Activated CD4-positive, alpha-beta T cell treated with anti-CD3 and anti-CD28 coated beads, Interleukin-2, Interleukin-6, amounts not matched to agents 100 ng/mL and 50 ng/mL, durations not matched to agents 16 hours and 8 hours (primary cell): ENCODE measurements around the gene TULP1.

Source experiments
- DNase-seq: peaks from one replicate; pipeline ENCODE4 v3.0.0-alpha.2; 2020

The TULP1 gene

GRCh38 chr6:35481226-35481625 is 31.5 kb downstream of the TULP1 start:
- DNase-seq, result no peak

GRCh38 chr6:35480176-35480575 is 32.5 kb downstream of the TULP1 start:
- no peak for DNase-seq

GRCh38 chr6:35478259-35478658 is 34.4 kb downstream of the TULP1 start:
- no peak for DNase-seq

DNA sequence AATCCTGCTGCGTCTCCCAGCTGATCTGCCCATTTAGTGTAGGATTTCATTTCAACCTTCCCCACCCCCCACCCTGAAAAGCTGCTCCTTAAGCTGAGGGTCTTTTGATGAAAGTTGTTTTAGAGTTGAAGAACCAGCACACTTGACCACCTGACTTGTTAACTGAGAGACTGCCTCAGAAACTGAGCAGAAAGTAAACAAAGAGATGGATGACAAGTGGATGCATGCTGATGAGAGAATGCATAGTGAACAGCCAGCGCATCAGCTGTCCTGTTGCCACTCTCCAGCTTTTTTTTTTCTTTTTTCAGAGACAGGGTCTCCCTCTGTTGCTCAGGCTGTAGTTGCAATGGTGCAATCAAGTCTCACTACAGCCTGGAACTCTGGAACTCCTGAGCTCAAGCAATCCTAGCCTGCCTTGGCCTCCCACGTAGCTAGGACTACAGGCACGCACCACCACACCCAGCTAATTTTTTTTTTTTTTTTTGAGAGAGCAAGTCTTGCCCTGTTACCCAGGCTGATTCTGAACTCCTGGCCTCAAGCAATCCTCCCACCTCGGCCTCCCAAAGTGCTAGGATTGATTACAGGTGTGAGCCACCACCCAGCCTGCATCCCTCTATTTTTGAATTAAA is 35.0 kb downstream of the TULP1 start:
- no peak for DNase-seq

DNA sequence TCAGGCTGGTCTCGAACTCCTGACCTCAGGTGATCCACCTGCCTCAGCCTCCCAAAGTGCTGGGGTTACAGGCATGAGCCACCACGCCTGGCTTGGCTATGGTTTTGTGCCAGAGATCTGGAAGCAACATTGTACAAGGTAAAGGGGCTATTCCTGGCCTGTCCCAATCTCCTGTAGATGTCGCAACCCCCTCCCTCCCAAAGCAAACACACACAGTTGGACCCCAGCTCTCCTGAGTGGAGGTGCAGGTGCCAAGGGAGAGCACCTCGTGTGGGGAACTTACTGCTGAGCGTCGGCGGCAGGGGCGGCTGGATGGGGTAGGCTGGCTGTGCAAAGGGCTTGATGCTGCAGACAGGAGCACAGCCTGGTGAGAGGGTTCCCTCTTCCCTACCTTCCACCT is 35.7 kb downstream of the TULP1 start:
- DNase-seq, result no peak

DNA sequence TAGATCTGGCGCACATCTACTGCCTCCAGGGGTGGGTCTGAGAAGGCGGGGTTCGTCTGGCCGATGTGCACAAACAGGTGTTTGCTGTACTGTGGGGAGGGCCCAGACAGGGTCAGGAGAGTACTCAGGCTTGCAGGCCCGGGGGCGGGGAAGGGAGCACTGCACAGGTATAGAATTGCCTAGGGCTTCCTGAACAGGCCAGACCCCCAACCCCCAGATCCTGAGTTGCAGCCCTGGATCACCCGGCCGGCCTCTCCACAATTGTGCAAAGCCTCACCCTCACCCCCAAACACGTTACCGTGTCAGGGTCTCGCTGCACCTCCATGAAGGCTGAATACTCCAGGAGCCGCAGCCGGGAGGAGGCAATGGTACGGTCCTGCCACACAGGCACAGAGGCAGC is 36.7 kb downstream of the TULP1 start:
- no peak for DNase-seq

GRCh38 chr6:35475573-35475972 is 37.1 kb downstream of the TULP1 start:
- DNase-seq, result no peak

- DNase-seq, result peak; percentile 22
These were observed 37.6 kb downstream of the TULP1 start for GRCh38 chr6:35474942-35475570.

GRCh38 chr6:35474131-35474941 is 38.4 kb downstream of the TULP1 start:
- peak; percentile 49 for DNase-seq

DNA sequence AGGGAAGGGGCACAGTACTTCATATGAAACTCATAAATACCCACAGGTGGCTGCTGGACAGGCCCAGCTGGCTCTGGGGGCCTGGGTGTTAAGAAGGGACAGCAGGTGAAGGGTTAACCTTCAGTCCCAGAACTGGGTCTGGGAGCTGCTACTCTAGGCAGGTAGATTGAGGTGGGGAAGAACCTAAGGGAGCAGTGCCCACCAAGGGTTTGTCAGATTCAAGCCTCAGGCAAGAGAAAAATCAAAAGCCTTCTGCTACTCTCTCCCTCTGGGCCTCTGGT is 38.9 kb downstream of the TULP1 start:
- no peak for DNase-seq

DNA sequence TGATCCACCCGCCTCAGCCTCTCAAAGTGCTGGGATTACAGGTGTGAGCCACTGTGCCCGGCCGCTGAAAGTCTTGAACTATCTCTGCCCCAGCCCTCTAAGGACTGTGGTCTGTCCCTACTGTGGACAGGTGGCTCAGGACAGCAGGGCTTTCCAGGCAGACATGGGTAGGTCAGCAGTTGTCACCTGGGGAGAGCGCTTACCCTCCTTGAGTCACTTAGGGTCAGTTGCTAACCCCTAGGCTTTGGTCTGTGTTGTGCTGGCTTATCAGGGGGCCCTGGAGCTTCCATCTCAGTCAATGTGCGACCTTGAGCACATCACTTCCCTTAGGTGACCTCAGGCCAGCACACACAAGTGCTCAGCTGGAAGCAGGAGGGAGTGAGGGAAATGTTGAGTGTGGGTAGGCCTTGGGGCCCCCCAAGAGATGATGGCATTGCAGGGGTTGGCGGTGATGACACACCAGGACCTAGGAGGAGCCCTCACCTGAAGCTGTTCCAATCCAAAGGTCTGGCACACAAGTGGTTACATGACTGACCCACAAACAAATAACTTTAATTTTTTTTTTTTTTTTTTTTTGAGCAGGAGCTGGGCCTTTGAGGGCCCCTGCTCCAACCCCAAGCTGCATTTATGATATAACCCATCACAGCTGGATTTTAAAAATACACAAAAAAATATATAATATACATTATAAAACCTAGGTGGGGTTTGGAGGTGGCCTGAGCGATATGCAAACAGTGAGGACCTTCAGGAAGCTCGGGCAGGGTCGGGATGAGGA is 39.4 kb downstream of the TULP1 start:
- DNase-seq, result peak; percentile 49

- no peak for DNase-seq
These were observed 40.8 kb downstream of the TULP1 start for GRCh38 chr6:35471836-35472345.

- peak; percentile 36 for DNase-seq
These were observed 42.0 kb downstream of the TULP1 start for GRCh38 chr6:35470663-35471120.

DNA sequence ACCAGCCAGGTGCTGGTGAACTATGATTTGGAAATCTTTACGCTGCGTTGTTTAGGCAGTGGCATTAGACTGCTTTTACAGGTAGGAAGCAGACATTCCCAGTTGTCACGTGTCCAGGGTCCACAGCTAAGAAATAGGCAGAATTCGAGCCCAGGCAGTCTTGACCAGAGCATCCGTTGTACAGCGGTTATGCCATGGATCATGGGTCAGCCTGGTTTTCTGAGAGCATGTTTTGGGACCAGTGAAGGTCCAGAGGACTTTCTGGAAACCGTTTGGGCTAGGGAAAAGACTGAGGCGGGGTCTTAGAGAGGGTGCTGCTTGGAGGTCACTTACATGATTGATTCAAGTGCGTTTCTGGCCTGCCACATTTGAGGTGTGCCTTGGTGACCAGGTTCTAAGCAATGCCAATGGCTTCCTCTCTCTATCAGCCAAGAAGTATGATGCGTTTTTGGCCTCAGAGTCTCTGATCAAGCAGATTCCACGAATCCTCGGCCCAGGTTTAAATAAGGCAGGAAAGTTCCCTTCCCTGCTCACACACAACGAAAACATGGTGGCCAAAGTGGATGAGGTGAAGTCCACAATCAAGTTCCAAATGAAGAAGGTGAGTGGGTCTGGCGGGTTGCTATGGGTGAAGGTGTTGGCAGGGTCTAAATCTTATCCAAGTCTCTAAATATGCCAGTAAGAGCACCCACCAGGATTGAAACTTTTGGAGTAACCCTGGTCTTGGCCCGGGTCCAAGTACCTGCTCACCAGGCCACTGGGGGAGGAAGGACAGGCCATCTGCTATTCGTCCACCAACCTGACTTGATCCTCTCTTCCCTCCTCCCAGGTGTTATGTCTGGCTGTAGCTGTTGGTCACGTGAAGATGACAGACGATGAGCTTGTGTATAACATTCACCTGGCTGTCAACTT is 42.7 kb downstream of the TULP1 start:
- peak; percentile 47 for DNase-seq

GRCh38 chr6:35468980-35469750 is 43.5 kb downstream of the TULP1 start:
- DNase-seq, result peak; percentile 18

DNA sequence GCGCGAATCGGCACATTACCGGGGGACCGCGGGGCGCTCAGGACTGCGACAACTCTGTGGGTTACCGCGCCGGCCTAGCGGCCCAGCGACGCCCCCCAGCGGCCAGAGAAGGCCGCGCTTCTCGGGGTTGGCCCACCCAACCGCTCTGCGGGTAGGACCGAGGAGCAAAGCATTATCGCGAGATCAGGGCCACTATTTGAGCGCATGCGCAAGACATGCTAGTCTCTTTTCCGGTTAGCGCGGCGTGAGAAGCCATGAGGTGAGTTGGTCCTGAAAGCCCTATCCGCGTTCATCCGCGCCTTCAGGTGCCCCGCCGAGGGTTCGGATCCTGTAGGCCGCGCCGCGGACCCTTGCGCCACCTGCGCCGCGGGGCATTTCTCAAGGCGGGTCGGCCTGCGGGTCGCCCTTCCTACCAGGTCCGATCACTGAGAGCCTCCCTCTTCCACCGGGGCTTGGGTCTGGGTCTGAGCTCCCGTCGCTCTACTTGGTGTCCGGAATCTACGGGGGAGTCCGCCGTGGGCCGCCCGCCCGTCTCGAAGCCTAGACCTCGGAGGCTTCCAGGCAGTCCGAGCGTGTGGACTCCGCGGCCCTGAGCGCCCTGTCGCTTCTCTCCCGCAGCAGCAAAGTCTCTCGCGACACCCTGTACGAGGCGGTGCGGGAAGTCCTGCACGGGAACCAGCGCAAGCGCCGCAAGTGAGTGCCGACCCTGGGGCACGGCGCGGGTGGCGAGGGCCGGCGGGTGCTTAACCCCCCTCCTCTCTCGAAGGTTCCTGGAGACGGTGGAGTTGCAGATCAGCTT is 44.3 kb downstream of the TULP1 start, which contains the start of gene RPL10A:
TSS of gene RPL10A (plus strand) at position 221 of the 799 bp plus-strand sequence. CDS start at position 255, 34 bp downstream.
- peak; percentile 98 for DNase-seq

DNA sequence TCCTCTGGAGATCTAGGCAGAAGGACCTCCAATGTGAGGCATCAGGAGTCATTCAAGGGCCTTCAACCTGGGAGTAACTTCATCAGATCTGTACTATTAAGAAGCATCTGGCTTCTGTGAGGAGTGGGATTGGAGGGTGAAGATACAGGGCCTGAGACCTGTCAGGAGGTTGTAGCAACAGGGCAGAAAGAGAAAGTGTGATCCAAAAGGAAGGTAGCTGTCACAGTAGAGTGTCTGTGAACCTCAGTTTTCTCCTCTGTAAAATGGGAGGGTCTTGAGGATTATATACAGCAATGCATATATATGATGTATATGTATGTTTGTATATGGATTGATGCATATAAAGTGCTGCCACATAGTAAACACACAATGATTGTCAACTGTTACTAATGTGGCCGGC is 47.0 kb downstream of the TULP1 start:
- DNase-seq, result no peak

DNA sequence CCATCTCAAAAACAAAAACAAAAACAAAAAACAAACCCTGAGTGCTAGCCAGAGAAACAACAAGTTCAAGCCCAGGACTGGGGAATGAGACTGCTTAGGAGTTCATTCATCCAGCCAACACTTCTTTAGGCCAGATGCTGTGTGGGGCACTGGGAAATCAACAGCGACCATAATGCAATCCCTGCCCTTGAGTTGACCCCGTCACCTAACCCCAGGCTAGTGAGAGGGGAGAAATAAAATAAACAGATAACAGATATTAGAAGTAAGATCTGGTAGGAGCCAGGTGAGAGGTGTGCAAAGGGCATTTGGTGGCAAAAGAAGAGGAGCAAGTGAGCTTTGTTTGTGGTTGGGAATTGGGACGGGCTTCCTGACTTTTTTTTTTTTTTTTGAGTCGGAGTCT is 49.4 kb downstream of the TULP1 start:
- DNase-seq, result no peak

GRCh38 chr6:35461270-35461669 is 51.4 kb downstream of the TULP1 start:
- DNase-seq, result no peak

DNA sequence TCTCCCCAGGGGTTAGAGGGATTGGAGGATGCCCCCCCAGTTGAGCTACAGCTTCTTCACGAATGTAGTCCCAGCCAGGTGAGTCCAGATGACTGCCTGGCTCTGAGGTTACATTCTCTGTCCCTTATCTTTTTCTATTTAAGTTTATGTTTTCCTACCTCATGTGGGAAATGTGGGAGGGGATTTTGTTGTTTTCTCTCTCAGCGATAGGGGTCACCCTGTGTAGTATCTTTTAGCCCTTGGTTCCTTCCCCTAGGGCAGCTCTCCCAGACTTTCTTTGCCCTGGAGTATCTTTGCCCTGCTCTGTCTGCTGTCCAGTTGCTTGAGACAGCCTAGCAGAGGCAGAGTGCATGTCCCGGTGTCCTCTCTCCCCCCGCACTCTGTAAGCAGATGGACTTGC is 54.8 kb downstream of the TULP1 start:
- DNase-seq, result no peak
